Measurements from ENCODE around the gene BACH2.

Gene BACH2

GRCh38 chr6:90139272-90139817 lies 157.3 kb downstream of the BACH2 start:
- no peak for TF ChIP-seq REST (IDR thresholded peaks at IDR 0.05; ENCODE audit: insufficient read depth in 1 of 2, low read depth in 2 of 2, low read length in 2 of 2)
- TF ChIP-seq POLR2AphosphoS5 (IDR thresholded peaks at IDR 0.05; ENCODE audit: low read depth, low read length), result no peak
- no peak for TF ChIP-seq TAF1 (IDR thresholded peaks at IDR 0.05; ENCODE audit: borderline replicate concordance, insufficient read depth, low read length)
- no peak for TF ChIP-seq SIN3A (IDR thresholded peaks at IDR 0.05; ENCODE audit: borderline replicate concordance, insufficient read depth, low read length)
- no peak for TF ChIP-seq FOXP2 (optimal IDR thresholded peaks at IDR 0.05; ENCODE audit: borderline replicate concordance, extremely low read depth, extremely low read length, insufficient read depth)

GRCh38 chr6:90136837-90137568 lies 159.6 kb downstream of the BACH2 start:
- TF ChIP-seq POLR2AphosphoS5 (IDR thresholded peaks at IDR 0.05; ENCODE audit: low read depth, low read length), result no peak
- no peak for TF ChIP-seq TAF1 (IDR thresholded peaks at IDR 0.05; ENCODE audit: borderline replicate concordance, insufficient read depth, low read length)
- no peak for TF ChIP-seq REST (IDR thresholded peaks at IDR 0.05; ENCODE audit: insufficient read depth in 1 of 2, low read depth in 2 of 2, low read length in 2 of 2)
- TF ChIP-seq FOXP2 (optimal IDR thresholded peaks at IDR 0.05; ENCODE audit: borderline replicate concordance, extremely low read depth, extremely low read length, insufficient read depth), result no peak
- no peak for TF ChIP-seq SIN3A (IDR thresholded peaks at IDR 0.05; ENCODE audit: borderline replicate concordance, insufficient read depth, low read length)

- TF ChIP-seq TAF1 (IDR thresholded peaks at IDR 0.05; ENCODE audit: borderline replicate concordance, insufficient read depth, low read length) (no peak), SIN3A (IDR thresholded peaks at IDR 0.05; ENCODE audit: borderline replicate concordance, insufficient read depth, low read length) (no peak), FOXP2 (optimal IDR thresholded peaks at IDR 0.05; ENCODE audit: borderline replicate concordance, extremely low read depth, extremely low read length, insufficient read depth) (no peak), REST (IDR thresholded peaks at IDR 0.05; ENCODE audit: insufficient read depth in 1 of 2, low read depth in 2 of 2, low read length in 2 of 2) (no peak), POLR2AphosphoS5 (IDR thresholded peaks at IDR 0.05; ENCODE audit: low read depth, low read length) (no peak)
Observed at GRCh38 chr6:90136176-90136575, 160.5 kb downstream of the BACH2 start.

GRCh38 chr6:90135667-90136066 lies 161.0 kb downstream of the BACH2 start:
- TF ChIP-seq REST (IDR thresholded peaks at IDR 0.05; ENCODE audit: insufficient read depth in 1 of 2, low read depth in 2 of 2, low read length in 2 of 2) (no peak), TAF1 (IDR thresholded peaks at IDR 0.05; ENCODE audit: borderline replicate concordance, insufficient read depth, low read length) (no peak), FOXP2 (optimal IDR thresholded peaks at IDR 0.05; ENCODE audit: borderline replicate concordance, extremely low read depth, extremely low read length, insufficient read depth) (no peak), POLR2AphosphoS5 (IDR thresholded peaks at IDR 0.05; ENCODE audit: low read depth, low read length) (0 out of 2 replicates have a peak, but pooled peaks have one; percentile 34), SIN3A (IDR thresholded peaks at IDR 0.05; ENCODE audit: borderline replicate concordance, insufficient read depth, low read length) (no peak)

Measured in PFSK-1 (cell line).